Activated naive CD4-positive, alpha-beta T cell treated with anti-CD3 and anti-CD28 coated beads, Interleukin-2, amount 50 U/mL, for 16 hours (primary cell): ENCODE data around the gene STARD8.
"Not testable (repeated sequence)": the region's sequence is repeated elsewhere in the genome, so short reads cannot be mapped to it uniquely, and the experiment has no call there.

ENCODE experiments used
- DNase-seq: peaks from one replicate; pipeline ENCODE4 v3.0.0-alpha.2; 2020

STARD8 gene, protein sequence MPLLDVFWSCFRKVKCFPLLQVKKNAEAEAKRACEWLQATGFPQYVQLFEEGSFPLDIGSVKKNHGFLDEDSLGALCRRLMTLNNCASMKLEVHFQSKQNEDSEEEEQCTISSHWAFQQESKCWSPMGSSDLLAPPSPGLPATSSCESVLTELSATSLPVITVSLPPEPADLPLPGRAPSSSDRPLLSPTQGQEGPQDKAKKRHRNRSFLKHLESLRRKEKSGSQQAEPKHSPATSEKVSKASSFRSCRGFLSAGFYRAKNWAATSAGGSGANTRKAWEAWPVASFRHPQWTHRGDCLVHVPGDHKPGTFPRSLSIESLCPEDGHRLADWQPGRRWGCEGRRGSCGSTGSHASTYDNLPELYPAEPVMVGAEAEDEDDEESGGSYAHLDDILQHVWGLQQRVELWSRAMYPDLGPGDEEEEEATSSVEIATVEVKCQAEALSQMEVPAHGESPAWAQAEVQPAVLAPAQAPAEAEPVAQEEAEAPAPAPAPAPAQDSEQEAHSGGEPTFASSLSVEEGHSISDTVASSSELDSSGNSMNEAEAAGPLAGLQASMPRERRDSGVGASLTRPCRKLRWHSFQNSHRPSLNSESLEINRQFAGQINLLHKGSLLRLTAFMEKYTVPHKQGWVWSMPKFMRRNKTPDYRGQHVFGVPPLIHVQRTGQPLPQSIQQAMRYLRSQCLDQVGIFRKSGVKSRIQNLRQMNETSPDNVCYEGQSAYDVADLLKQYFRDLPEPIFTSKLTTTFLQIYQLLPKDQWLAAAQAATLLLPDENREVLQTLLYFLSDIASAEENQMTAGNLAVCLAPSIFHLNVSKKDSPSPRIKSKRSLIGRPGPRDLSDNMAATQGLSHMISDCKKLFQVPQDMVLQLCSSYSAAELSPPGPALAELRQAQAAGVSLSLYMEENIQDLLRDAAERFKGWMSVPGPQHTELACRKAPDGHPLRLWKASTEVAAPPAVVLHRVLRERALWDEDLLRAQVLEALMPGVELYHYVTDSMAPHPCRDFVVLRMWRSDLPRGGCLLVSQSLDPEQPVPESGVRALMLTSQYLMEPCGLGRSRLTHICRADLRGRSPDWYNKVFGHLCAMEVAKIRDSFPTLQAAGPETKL

GRCh38 chrX:68647156-68647957, at the start of gene STARD8:
Gene STARD8, plus strand, starts transcription at chrX:68647666. Its CDS starts 217 bp downstream, at chrX:68647883.
- DNase-seq = no peak

GRCh38 chrX:68598841-68599240, 48.6 kb upstream of the STARD8 start:
- DNase-seq = no peak

DNA sequence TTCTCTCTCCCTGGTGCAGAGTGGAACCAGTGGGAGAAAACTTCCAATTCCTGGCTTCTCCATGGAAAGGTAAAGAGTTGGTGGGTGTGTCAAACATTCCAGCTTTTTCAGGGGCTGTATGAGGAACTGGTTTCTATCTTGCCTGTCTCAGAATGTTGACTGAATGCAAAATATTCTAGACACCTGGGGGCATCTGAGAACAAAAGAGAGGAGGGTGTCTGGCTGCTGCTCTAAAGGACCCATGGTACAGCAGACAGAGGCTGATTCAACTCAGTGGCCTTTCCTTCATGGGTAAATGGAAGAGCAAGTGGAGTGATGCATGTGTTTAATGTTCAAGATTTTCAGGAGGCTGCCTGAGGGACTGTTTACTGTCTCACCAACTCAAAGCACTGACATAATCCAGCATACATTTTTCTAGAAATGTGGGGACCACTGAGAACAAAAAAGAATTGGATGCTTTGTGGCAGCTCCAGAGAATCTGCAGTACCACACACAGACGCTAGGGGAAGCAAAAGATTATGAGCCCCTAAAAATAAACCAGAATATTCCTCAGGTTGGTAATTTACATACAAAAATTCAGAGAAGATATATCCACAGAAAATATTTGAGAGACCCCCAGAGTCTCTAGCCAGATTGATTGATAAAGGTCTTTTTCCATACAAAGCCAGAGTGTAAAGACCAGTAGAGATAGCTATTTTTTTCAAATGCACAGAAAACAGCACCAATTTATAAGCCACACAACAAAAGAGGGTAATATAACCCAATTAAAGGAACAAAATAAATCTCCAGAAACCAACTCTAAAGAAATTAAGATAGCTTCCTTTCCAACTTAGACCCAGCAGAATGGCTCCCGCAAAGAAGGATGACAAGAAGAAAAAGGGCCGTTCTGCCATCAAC, 48.0 kb upstream of the STARD8 start:
- no peak for DNase-seq

GRCh38 chrX:68604216-68604615, 43.2 kb upstream of the STARD8 start:
- DNase-seq = not testable (repeated sequence)

DNA sequence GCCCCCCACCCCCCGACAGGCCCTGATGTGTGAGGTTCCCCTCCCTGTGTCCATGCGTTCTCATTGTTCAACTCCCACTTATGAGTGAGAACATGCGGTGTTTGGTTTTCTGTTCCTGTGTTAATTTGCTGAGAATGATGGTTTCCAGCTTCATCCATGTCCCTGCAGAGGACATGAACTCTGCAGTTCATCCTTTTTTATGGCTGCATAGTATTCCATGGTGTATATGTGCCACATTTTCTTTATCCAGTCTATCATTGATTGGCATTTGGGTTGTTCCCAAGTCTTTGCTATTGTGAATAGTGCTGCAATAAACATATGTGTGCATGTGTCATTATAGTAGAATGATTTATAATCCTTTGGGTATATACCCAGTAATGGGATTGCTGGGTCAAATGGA, 32.7 kb upstream of the STARD8 start:
- not testable (repeated sequence) for DNase-seq

DNA sequence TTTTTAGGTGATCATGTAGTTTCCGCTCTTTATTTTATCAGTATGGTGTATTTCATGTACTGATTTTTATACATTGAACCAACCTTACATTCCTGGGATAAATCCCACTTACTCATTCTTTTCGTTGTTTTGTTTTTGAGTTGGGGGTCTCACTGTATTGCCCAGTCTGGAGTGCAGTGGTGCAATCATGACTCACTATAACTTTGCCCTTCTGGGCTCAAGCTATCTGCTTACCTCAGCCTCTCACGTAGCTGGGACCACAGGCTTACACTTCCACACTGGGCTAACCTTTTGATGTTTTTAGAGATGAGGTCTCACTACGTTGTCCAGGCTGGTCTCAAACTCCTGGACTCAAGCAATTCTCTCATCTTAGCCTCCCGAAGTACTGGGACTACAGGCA, 19.5 kb upstream of the STARD8 start:
- no peak for DNase-seq

DNA sequence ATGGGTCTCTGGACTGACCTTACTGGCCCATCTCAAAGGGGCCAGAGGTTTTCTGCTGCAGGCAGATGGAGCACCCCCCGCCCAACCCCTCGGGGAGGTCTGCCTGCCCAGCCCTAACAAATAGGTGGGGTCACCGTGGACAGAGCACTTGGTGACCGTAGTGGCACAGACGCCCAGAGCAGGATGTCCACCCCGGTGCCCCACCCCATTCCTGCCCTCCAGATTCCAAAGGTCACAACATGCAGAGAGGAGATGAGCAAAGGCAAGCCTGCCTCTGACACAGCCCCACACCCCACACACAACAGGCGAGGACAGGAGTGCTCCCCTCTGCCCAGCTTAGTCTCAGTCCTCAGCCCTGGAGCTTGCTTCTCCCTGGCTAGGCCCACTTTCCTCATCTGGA, 17.5 kb upstream of the STARD8 start:
- DNase-seq = not testable (repeated sequence)

- no peak for DNase-seq
Observed at GRCh38 chrX:68631336-68631735, 16.1 kb upstream of the STARD8 start.

DNA sequence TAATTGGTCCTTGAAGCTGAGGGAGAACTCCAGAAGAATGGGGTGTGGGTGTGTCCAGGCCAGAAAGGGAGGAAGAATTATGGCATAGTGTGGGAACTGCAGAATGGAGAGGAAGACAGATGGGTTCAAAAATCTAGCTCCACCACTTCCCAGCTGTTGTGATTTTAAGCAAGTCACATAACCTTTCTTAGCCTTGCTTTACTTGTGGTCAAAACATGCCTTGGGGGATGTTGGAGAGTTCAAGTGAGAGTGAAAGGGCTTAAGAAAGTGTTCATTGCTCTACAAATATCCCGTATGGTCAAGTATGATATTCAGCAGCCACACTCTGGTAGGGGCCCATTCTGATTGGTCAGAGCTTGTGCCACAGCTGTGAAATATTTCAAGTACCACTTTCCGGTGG, 15.0 kb upstream of the STARD8 start:
- no peak for DNase-seq

DNA sequence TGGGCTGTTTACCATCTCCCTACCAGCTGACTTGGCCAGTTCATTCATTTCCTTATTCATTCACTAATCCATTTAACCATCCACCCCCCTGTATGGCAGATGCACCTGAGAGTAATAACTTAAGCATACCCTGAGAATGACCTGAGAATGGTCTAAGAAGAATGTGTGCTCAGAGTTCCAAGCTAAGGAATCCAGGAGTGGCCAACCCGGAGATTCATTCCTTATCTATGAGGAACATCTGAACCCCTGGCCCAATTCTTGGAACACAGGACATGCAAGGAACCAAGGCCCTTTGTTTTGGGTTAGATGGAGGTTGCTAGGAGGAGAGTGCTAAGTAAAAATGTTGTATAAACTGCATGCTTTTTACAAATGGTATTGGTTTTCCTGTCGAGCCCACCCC, 13.5 kb upstream of the STARD8 start:
- no peak for DNase-seq

DNA sequence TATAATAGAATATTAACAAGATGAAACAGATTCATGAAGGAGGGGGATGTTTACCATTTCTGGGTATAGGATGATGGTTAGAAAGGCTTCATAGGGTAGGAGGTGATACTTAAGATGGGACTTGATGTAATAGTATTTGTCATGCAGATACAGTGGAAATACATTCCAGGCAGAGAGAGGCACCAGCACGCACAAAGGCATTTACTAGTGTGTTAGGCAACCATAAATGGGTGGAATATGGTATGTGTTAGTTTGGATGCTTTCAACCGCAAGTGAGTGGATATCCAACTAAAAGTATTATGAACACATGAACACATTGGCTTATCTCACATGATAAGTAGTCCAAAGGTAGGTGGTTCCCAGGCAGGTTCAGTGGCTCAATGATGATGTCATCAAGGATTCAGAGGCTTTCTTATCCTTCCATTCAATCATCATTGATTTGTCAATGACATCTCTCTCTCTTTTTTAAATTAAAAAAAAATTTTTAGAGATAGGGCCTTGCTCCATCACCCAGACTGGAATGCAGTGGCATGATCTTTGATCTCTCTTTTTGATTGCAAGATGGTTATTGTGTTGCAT, 12.7 kb upstream of the STARD8 start:
- no peak for DNase-seq

- no peak for DNase-seq
Observed at GRCh38 chrX:68640661-68641060, 6.8 kb upstream of the STARD8 start.

DNA sequence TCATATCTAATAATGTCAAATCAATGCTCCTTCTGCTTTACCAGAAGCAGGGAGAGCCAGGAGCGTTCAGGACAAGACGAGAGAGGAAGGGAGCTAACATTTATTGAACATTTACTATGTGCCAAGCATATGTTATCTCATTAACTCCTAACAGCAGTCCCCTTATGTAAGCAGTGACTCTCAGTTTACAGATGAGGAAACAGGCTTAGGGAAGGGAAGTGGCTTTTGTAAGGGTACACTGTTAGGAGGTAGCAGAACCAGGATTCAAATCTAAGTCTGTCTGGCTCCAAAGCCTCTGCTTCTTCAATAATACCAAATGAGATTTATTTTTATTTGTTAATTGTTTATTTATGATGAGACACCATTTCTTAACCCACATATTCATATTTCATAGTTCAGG, 2.6 kb upstream of the STARD8 start:
- no peak for DNase-seq

- DNase-seq = no peak
Observed at GRCh38 chrX:68646421-68646820, 1.0 kb upstream of the STARD8 start.

- DNase-seq = no peak
Observed at GRCh38 chrX:68648960-68649359, 1.5 kb downstream of the STARD8 start.

DNA sequence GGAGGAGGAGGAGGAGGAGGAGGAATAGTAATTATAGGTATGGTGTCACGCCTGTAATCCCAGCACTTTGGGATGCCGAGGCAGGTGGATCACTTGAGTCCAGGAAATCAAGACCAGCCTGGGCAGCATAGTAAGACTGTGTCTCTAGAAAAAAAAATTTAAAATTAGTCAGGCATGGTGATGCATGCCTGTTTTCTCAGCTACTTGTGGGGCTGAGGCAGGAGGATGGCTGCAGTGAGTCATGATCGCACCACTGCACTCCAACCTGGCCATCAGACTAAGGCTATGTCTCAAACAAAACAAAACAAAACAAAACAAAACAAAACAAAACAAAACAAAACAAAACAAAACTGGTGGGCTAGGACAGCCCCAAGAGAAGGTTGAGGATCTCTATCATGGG, 3.0 kb downstream of the STARD8 start:
- DNase-seq = no peak

DNA sequence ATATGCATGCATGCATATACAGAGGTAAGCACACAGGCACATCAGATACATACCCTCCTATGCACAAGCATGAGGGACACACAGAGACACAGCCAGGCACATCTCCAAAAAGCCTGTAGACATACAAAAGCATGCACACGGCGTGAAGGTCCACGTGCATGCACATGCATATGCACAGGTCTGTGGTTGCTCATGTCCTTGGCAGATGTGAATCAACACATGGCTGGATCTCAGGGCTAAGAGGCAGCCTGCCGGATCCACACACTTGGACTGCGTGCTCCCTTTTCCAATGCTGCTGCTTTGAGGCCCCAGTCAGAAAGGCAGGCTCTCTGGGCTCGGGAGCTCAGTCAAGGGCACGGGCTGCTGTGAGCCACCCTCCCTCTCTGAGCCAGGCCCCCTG, 3.6 kb downstream of the STARD8 start:
- DNase-seq = no peak

DNA sequence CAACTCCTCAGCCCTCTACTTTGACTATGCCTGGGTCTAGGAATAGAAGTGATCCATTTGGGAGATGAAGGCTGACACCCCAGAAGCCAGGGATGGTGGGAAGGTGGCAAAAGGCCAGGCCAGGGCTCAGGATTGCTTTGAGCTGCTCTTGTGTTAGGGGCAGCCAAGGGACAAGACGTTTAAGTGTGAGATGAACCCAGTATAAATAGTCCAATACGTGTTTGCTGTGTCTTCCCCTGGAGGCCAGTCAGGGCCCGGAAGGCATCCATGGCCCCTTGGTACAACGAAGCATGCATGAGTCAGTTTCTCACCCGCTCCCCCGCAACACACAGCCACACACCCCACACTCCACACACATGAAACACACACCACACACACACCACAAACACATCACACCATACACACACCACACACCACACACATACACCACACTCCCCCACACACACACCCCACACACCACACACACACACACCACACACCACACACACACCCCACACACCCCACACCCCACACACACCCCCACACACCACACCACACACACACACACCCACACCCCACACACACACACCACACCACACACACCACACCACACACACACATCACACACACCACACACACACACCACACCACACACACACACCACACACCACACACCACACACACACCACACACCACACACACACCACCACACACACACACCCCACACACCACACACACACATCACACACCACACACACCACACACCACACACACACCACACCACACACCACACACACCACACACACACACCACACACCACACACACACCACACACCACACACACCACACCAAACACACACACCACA, 5.1 kb downstream of the STARD8 start:
- DNase-seq = no peak

- DNase-seq = no peak
Observed at GRCh38 chrX:68654693-68655092, 7.2 kb downstream of the STARD8 start.

GRCh38 chrX:68656473-68656872, 9.0 kb downstream of the STARD8 start:
- DNase-seq = not testable (repeated sequence)
